K562 (cell line): ENCODE results near the gene CALML6. TPM values are rescaled to one million over a fixed set of nuclear protein-coding genes. Genes with fewer than 3 reads are reported as not detected.

Experiments used
- ATAC-seq: fragments of 200-7000 bp; cut with Tn5 transposase; 3 replicates; pipeline ENCODE4 v1.9.1; 2020; ENCODE audit warnings: moderate library complexity
- BruUV-seq: library from RNA; stranded (reverse); fragments of 400-500 nt; replicated peaks from 2 replicates; lab custom pipeline; 2021; lab: Mats Ljungman, UMichigan
- CTCF ChIA-PET: fragments of 300-600 bp; formaldehyde crosslinking; extraction: SDS; loops from one replicate; lab custom pipeline; 2021; ENCODE audit warnings: low intra/inter-chr PET ratio; lab: Yijun Ruan, JAX
- POLR2A ChIA-PET: fragments of 300-600, 350-650 bp; sonication (Branson Sonifier 250); formaldehyde crosslinking; extraction: SDS; loops from one replicate; lab custom pipeline; 2021; ENCODE audit warnings: antibody characterized with exemption, inconsistent platforms; lab: Yijun Ruan, JAX
- DNase-seq, 4 experiments: peaks; one replicate each; pipeline versions ENCODE4 v3.0.0 to v3.0.0-alpha.2; 2011 to 2018; ENCODE audit warnings: low spot score in 3 of 4, mixed read lengths in 3 of 4; ENCODE audit errors: extremely low read depth in 1 of 4
- FAIRE-seq: peaks from 2 replicates; lab custom pipeline; 2011; peaks lifted over from hg19 to GRCh38; lab: Jason Lieb, UNC
- H2AFZ ChIP-seq: 2 replicates; pipeline ENCODE4 v1.6.0; 2011; ENCODE audit warnings: low read depth, low read length, control low read depth, inconsistent platforms
- H3K27ac ChIP-seq: fragments of 200-600 bp; 3 replicates; pipeline ENCODE4 v1.8.0; 2011; ENCODE audit warnings: low read depth, mild to moderate bottlenecking, control low read depth, inconsistent platforms, low read length, moderate library complexity, mixed read lengths; ENCODE audit errors: extremely low read depth
- H3K27me3 ChIP-seq, 2 experiments: fragments of 300-600 bp in 1 of 2; 2 replicates in 1 of 2; 3 replicates in 1 of 2; pipeline versions ENCODE4 v1.6.0 to v1.8.0; 2011; ENCODE audit warnings: inconsistent platforms in 2 of 2, low read length in 2 of 2, mild to moderate bottlenecking in 1 of 2, mixed read lengths in 1 of 2, moderate library complexity in 1 of 2; ENCODE audit not compliant: control insufficient read depth in 2 of 2, insufficient read depth in 2 of 2
- H3K36me3 ChIP-seq: fragments of 300-600 bp; 3 replicates; pipeline ENCODE4 v1.8.0; 2011; ENCODE audit warnings: mild to moderate bottlenecking, low read length, inconsistent platforms; ENCODE audit not compliant: control insufficient read depth, insufficient read depth
- H3K4me1 ChIP-seq, 2 experiments: fragments of 200-600 bp in 1 of 2; replicated peaks in 1 of 2; 2 replicates in 1 of 2; 3 replicates in 1 of 2; pipeline versions ENCODE4 v1.5.1 to v1.8.0; 2011; ENCODE audit warnings: inconsistent platforms in 2 of 2, low read length in 2 of 2, mild to moderate bottlenecking in 1 of 2, mixed read lengths in 1 of 2, moderate library complexity in 1 of 2; ENCODE audit not compliant: control insufficient read depth in 2 of 2, insufficient read depth in 2 of 2
- H3K4me2 ChIP-seq: 2 replicates; pipeline ENCODE4 v1.6.1; 2011; ENCODE audit warnings: low read length, control low read depth, inconsistent platforms, mixed read lengths; ENCODE audit not compliant: insufficient read depth
- H3K4me3 ChIP-seq: fragments of 200-600 bp; sonication (generic), shearing (Covaris generic); 2 replicates; pipeline ENCODE4 v1.5.1; 2016; ENCODE audit warnings: control low read depth, inconsistent platforms
- H3K79me2 ChIP-seq: fragments of 200-600 bp; 3 replicates; pipeline ENCODE4 v1.8.0; 2011; ENCODE audit warnings: low read length, inconsistent platforms; ENCODE audit not compliant: control insufficient read depth, insufficient read depth
- H3K9ac ChIP-seq, 2 experiments: 2 replicates each; pipeline versions ENCODE4 v1.6.0 to v1.6.1; 2011; ENCODE audit warnings: low read depth in 2 of 2, low read length in 2 of 2, control low read depth in 1 of 2, inconsistent platforms in 1 of 2, mild to moderate bottlenecking in 1 of 2, mixed read lengths in 1 of 2; ENCODE audit not compliant: insufficient read depth in 1 of 2
- H3K9me1 ChIP-seq: one replicate; pipeline ENCODE4 v1.6.0; 2011; ENCODE audit warnings: inconsistent platforms, mild to moderate bottlenecking, low read length, moderate library complexity; ENCODE audit not compliant: control insufficient read depth, insufficient read depth
- H3K9me3 ChIP-seq: replicated peaks from 2 replicates; pipeline ENCODE4 v1.5.1; 2011; ENCODE audit warnings: low read depth, low read length, inconsistent platforms; ENCODE audit not compliant: control insufficient read depth, insufficient read depth
- H4K20me1 ChIP-seq: replicated peaks from 2 replicates; pipeline ENCODE4 v1.6.1; 2011; ENCODE audit warnings: low read length, inconsistent platforms, mixed read lengths; ENCODE audit not compliant: control insufficient read depth, insufficient read depth
- BCL6 ChIP-seq: fragments of 250-450 bp; sonication (Bioruptor Pico); IDR thresholded peaks from 2 replicates; pipeline ENCODE4 v1.4.0; 2020
- GABPA ChIP-seq: fragments of 200-800 bp; sonication (Bioruptor generic); conservative IDR thresholded peaks from 2 replicates; pipeline ENCODE4 v1.6.1; 2016; ENCODE audit warnings: low read depth, missing genetic modification characterization, missing compliant biosample characterization
- GTF2E2 ChIP-seq: fragments of 200-800 bp; sonication (Bioruptor generic); IDR thresholded peaks from 2 replicates; pipeline ENCODE4 v1.6.1; 2016; ENCODE audit warnings: missing genetic modification characterization, missing compliant biosample characterization
- HDAC2 ChIP-seq: fragments of 450-650 bp; IDR thresholded peaks from 2 replicates; pipeline ENCODE4 v1.6.1; 2016; ENCODE audit warnings: mild to moderate bottlenecking
- HES1 ChIP-seq: fragments of 450-650 bp; IDR thresholded peaks from 2 replicates; pipeline ENCODE4 v1.6.1; 2016; ENCODE audit warnings: low read depth, mild to moderate bottlenecking, moderate library complexity
- MBD2 ChIP-seq: sonication (generic); IDR thresholded peaks from 2 replicates; pipeline ENCODE4 v1.6.1; 2016; ENCODE audit warnings: low read depth, borderline replicate concordance
- SIRT6 ChIP-seq: IDR thresholded peaks from one replicate; pipeline ENCODE4 v1.6.1; 2012; ENCODE audit warnings: low read depth, mild to moderate bottlenecking, control low read depth, inconsistent platforms, low read length, moderate library complexity
- TAL1 ChIP-seq: fragments of 450-650 bp; IDR thresholded peaks from 2 replicates; pipeline ENCODE4 v1.6.1; 2016; ENCODE audit warnings: mild to moderate bottlenecking
- WGBS: fragments of 100-300 bp; shearing (Covaris generic); methylation state at CpG from one replicate; pipeline ENCODE4 v1.1.6; 2016; ENCODE audit warnings: low coverage, mixed read lengths; ENCODE audit not compliant: insufficient coverage; ENCODE audit errors: missing lambda C conversion rate; 5-methylcytosine and 5-hydroxymethylcytosine counted together
- in situ Hi-C: fragments of 300-500 bp; cut with MboI; formaldehyde crosslinking; loops from 4 replicates; pipeline ENCODE4 v1.15.0; 2018; ENCODE audit warnings: inconsistent platforms, mixed read lengths
- intact Hi-C: fragments of 100-400 bp; cut with micrococcal nuclease; formaldehyde crosslinking; loops from 2 replicates; pipeline ENCODE4 v1.14.2; 2022
- polyA plus RNA-seq, 8 experiments: library from polyadenylated mRNA; depleted of rRNA in 4 of 8; stranded (reverse) in 5 of 8; unstranded in 3 of 8; fragments of >200 nt; fragmentation: Nextera tagmentation in 2 of 8; fragmentation: Illumina TruSeq in 1 of 8; extraction: Ambion mirVana in 2 of 8; extraction: Trizol in 1 of 8; gene quantifications; 2 replicates each; pipeline versions ENCODE4 v1.2.1 to v1.2.3, GENCODE V29; 2011 to 2014; ENCODE audit warnings: inconsistent platforms in 1 of 8, missing spikeins in 1 of 8
- total RNA-seq, 7 experiments: library from RNA; depleted of rRNA in 6 of 7; stranded (reverse); fragments of >200 nt in 6 of 7; fragmentation: Illumina TruSeq in 2 of 7; extraction: Trizol in 2 of 7; gene quantifications; 2 replicates each; pipeline versions ENCODE4 v1.2.1 to v1.2.3, GENCODE V29; 2011 to 2021; ENCODE audit warnings: low replicate concordance in 1 of 7

Gene CALML6
- total and polyA plus RNA-seq, 9 of the 15 experiments (the other 6 are each of a cell fraction or from before 2014, with no cell fraction given) = 0.14 TPM; not detected in 8

GRCh38 chr1:1899967-1900327 lies 15.1 kb upstream of the CALML6 start:
- Histone ChIP-seq H3K36me3 (no peaks in the 10 kb centered on the region), H4K20me1 (no peaks in the 10 kb centered on the region), H3K27ac (no peak overlapping the region), H3K27me3 (peaks cover 0 to 13% of the 10 kb centered on the region in 2 experiments; a peak in 3 of 5 replicates), H3K4me1 (peaks cover 3 to 38% of the 10 kb centered on the region in 2 experiments; a peak in 2 of 5 replicates), H3K9me1 (no peaks in the 10 kb centered on the region), H3K4me2 (no peak overlapping the region), H2AFZ (no peak overlapping the region), H3K79me2 (no peaks in the 10 kb centered on the region), H3K9me3 (peaks cover 4% of the 10 kb centered on the region; the same call in 1 of the 2 replicates), H3K4me3 (no peak overlapping the region), H3K9ac (no peak overlapping the region)
- ChIA-PET POLR2A (interaction anchor here (0.6 to 2.0 kb wide), 5 partner anchors 8 to 548 kb away, joined by 3 to 10 read pairs (median 5); no protein-coding TSS in a partner anchor), CTCF (no interaction called here)
- intact Hi-C loops (no loop called here), in situ Hi-C loops (no loop called here)
- TF ChIP-seq GABPA (tag) = no peak
- no peak for TF ChIP-seq GTF2E2 (tag)
- TF ChIP-seq TAL1 = no peak
- no peak for TF ChIP-seq HES1
- no peak for TF ChIP-seq BCL6 (CRISPR knock-in tag)
- TF ChIP-seq HDAC2 = no peak
- no peak for TF ChIP-seq MBD2
- no peak for TF ChIP-seq SIRT6
- FAIRE-seq = no peak
- BruUV-seq = no TSS peak
- 83% methylated on average over 9 of the region's 9 CpGs for WGBS
- no peak for ATAC-seq
- DNase-seq = no peak
